CD4-positive, alpha-beta T cell treated with Interleukin-6 at 100 ng/mL for 8 hours (primary cell): ENCODE measurements around the gene ADARB2.

Source experiments
- DNase-seq: peaks from one replicate; pipeline ENCODE4 v3.0.0-alpha.2; 2020; ENCODE audit warnings: mixed read lengths, low spot score

Gene ADARB2

DNA sequence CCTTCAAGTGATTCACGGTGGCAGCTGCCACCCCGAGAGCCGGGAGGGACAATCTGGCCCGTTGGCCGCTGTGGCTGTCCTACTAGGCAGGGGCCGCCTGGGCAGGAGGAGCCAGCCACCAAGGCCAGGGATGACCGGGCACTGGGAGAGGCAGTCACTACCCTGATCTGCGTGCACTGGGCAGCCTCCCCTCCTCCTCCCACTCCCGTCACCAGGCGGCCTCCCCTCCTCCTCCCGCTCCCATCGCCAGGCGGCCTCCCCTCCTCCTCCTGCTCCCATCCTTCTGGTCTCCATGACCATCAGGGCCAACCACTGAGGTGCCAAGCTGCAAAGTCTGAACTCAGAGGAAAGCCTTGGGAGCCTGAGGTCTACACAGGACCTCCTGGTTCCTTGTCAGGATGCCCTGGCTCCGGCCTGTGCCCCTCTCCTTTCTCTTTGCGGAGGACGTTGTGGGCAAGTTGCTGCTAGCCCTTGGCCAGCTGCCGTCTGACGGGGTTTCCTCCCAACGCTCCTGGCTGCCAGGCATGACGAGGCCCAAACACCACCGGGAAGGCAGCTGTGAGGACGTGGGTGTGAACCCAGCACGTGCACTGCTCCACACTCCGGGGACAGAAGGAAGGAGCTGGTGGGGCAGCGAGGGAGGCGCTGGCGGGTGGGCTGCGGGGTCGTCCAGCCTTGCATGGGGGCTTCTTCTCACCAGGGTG, 550.0 kb downstream of the ADARB2 start:
- DNase-seq = no peak

DNA sequence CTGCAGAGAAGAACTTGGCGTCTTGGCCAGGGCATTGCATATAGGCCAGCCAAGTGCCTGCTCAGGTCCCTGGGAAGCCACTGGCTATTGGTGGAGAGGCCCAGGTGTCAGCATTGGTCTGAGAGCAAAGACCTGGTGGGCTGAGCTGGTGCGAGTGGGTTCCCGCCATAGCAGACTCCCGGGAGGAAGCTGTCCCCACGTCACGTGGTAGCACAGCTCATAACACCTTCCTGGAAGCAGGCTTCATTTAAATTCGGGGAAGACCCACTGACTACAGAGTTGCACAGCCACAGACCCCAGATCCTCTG, 550.7 kb downstream of the ADARB2 start:
- DNase-seq = no peak

DNA sequence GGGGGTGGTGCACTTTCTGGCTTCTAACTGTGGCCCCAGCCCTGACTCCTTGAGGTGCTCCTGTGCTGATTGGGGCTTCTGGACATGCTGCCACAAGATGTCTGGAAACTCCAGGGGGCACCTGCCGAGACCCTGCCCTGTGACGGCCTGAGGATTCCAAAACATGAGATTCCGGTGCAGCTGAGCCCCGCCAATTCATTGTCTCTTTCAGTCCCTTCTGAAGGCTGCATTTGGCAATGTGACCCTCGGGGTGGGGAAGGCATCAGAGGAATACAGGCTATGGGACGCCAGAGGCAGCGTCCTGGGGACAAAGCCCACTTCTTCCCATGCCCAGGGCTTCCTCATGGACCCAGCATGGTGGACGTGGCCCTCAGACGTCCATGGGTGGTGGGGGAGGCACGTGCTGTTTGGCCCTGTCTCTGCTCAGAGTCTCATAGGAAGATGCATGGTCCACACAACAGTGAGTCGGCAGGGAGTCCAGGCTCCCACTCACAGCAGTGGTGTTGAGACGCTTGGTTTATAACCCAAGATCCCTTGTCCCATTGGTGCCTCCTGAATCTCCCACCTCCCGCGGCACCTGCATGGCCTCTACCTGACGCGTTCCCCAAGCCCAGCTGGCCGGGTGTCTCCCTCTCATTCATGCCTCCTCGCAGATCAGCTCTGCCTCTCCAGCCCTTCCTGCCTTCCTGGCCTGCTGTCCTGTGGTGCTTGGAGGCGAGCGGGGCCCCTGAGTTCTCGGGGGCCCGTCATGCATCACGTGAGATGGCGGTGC, 551.2 kb downstream of the ADARB2 start:
- DNase-seq = no peak

- DNase-seq = no peak
These were observed 552.5 kb downstream of the ADARB2 start for GRCh38 chr10:1184541-1185430.

DNA sequence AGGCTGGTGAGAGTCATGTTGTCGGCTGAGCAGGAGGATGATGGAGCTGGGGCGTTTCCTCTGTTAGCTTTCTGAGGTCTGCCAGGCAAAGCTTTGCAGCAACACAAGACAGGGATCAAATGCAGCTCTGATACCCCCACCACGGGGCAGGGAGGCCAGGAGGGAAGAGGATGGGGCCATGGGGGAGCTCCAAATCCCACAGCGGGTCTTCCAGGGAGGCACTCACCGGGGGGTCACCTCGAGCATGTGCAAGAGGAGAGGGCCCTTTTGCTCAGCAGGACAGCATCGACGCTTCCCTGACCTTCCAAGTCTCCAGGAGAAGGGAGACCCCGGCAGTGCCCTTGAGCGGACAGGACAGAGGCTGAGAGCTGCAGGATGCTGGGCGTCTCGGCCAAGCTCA, 553.6 kb downstream of the ADARB2 start:
- no peak for DNase-seq

- no peak for DNase-seq
These were observed 554.3 kb downstream of the ADARB2 start for GRCh38 chr10:1183033-1183396.

DNA sequence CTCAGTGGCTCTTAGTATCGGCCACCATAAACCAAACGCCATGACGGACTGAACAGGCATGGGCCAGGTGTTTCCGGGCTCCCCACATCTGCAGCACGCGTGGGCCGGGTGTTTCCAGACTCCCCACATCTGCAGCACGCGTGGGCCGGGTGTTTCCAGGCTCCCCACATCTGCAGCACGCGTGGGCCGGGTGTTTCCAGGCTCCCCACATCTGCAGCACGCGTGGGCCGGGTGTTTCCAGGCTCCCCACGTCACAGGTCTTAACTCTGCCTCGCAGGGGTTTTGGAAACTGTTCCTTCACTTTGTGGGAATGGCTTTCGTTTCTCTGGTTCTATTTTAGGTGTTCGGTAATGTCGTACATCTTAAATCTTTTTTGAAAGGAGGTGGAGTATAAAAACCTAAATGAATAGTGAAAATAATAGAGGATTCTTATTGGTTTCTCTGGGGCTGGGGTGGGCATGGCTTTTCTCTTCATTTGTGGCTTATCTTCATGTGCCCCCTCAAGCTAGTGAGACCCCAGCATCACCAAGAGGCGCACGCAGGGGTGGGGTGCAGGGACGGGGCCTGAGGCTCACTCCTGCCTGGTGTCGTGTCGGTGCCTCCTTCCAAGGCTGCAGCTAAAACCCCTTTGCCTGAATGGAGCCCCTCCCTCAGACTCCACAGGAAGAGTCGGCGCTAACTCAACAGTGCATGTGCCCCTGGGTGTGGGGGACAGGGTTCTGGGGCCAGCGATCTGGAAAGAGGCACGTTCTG, 554.9 kb downstream of the ADARB2 start:
- DNase-seq = no peak

DNA sequence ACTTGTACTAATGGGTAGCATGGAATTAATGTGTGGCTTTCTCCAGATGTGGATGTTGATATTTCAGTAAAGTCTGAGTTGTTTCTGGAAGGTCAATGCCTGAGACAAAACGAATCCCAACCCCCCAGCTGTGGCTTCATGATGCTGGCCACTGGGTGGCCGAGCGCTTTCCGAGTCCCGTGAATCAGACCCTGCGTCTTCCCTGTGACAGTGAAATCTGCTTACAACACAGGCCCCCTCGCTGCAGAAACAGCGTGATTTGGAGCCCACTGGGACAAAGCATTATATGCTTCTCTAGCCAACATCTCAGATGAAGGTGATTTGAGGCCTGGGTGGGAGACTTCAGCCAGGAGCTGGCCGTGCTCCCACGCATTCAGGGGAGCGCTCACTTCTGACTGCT, 556.5 kb downstream of the ADARB2 start:
- DNase-seq = no peak

DNA sequence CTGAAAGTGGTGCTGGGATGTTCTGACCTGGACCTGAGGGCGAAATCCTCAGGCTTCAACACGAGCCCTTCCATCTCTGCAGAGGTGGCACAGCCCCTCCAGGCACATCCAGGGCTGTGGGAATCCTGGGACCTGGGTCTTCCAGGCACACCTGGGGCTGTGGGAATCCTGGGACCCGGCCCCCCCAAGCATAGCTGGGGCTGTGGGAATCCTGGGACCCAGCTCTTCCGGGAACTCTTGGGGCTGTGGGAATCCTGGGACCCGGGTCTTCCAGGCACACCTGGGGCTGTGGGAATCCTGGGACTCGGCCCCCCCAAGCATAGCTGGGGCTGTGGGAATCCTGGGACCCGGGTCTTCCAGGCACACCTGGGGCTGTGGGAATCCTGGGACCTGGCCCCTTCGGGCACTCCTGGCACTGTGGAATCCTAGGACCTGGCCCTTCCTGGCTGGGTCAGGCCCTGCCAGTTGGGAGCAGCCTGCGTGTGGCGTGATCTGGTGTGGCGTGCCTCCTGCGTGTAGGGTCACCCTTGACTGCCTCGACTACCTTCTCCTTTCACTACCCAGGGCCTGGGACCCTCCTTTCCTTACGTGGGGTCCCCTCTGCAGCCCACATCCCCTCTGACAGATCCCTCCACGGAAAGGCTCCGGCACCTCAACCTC, 557.1 kb downstream of the ADARB2 start:
- DNase-seq = no peak

DNA sequence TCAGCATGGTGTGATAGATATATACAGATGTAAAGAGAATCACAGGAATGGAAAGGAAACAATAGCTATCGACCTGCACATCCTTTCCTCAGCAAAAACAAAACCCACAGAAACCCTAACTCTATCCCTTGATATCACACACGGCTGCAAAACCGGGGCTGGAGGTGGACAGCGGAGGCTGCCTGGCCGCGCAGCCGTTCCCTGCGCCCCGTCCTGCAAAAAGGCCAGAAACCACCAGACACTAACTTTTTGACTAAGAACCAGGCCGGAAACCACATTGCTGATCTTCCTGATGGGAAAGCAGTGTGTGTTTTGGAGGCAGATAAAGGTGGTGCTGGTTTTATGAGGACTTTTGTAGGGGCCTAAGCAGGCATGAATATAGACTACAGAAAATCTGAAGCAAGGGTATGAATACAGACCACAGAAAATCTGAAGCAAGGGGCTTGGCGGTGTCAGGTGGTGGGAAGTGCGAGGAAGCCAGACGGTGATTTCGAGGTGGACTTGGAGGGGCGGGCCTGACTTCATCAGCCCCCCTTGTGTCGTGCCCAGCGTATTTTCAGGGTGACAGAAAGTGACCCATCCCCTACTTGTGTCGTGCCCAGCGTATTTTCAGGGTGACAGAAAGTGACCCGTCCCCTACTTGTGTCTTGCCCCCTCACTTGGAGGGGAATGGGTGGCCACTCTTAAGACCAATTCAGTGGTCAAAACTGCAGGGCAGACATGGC, 557.8 kb downstream of the ADARB2 start:
- no peak for DNase-seq

DNA sequence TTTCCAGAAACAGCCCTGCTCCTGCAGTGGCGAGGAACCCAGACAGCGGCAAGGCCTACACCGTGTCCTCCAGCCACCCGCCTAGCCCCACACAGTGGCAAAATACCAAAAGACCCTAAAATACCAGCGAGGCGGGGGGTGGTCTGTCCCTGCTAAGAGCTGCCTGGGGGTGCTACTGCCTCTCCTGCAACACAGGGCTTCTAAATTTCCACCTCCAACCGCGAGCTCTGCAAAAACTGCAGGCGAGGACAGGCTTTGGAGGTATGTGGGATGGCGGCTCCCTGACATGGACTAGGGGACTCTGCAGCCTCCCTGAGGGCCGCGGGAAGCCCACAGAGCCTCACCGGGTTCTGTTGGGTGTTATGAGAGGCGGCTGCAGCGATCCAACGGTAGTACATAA, 558.8 kb downstream of the ADARB2 start:
- no peak for DNase-seq

DNA sequence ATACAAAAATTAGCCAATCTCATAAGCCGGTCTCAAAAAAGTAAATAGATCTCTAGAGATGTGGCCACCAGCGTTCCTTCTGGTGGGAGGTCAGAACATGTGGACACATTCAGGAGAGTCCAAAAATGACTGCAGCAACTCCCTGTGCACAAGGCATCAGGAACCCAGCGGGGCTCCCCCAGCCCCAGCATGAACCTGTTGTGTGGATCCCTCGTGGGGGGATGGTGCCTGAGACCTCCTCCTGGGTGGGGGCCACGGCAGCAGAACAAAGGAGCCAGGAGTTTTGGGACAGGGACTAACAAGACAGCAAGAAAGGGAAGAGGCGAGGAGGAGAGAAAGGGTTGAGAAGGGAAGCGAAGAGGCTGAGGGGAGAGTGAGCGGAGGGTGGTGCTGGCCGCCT, 559.4 kb downstream of the ADARB2 start:
- DNase-seq = no peak

- DNase-seq = no peak
These were observed 561.3 kb downstream of the ADARB2 start for GRCh38 chr10:1175956-1176565.

DNA sequence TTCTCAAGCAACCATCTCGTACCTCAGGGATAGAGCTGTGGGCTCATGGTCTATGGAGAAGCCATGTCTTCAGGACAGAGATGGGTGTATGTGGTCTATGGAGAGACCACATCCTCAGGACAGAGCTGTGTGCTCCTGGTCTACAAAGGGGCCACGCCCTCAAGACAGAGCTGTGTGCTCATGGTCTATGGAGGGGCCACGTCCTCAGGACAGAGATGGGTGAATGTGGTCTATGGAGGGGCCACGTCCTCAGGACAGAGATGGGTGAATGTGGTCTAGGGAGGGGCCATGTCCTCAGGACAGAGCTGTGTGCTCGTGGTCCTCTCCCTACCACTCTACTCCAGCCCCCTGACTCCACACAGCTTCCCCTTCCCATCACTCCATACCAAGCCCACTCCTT, 563.3 kb downstream of the ADARB2 start:
- DNase-seq = no peak

GRCh38 chr10:1173091-1173490, 564.2 kb downstream of the ADARB2 start:
- DNase-seq = no peak

DNA sequence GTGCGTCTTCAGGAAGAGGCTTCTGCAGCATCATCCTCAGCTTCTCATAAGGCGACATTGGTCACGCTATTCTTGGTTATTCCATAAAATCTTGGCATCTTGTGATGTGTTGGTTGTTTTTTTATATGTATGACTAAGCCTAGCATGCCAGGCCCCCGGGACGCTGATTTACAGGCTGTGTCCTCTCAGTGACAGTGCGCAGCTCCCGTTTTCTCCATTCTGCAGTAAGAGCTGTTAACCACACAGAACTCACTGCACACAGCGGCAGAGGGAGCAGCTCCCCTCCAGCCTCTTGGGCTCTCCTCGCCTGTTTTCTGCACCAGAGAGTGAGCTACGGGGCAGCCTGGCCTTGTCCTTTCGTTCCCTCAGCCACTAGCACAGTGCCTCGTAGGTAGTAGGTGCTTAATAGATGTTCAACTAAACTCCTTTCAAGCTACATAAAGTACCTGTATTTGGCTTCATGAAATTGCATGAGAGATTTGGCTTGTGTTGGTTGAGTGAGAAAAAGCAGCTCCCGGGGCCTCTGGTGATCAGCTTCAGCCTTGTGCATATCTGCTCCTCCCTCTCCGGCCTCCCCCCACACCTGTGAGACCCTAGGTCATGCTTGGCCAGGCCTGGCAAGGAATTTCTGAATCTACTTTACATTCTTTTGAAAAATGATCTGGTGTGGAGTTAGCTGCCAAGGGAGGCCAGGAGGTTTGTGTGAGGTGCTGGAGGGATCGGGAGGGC, 564.9 kb downstream of the ADARB2 start:
- no peak for DNase-seq

DNA sequence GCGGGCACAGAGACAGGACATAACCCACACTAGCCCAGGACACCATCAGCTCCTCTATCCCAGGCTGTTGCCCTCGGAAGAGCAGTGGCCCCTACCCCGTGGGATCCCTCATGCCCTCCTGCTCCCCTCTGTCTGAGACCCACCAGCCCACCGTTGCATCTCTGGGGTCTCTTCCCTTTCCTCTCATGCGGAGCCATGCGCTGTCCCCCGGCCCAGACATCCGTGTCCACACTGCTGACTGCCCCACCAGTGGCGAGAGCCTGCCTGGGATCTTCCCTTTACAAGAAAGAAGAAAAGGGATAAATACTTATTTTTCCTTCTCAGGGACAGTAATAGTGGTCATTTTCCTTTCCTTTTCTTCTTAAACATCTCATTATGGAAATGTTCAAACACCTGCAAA, 565.7 kb downstream of the ADARB2 start:
- DNase-seq = no peak

- DNase-seq = no peak
These were observed 566.1 kb downstream of the ADARB2 start for GRCh38 chr10:1171182-1171581.

DNA sequence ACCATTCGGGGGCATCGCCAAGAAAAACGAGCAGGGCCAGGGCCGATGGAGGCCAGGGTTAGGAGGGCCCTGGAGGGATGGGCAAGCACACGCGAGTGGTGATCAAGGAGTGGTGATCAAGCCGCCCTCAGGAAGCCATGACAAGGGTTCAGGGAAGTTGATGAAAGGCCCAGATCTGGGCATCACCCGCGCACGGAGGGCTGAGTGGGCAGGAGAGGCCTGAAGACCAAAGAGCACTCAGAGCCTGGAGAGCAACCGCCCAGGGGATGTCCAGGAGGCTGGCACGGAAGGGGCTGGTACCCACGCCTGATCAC, 566.5 kb downstream of the ADARB2 start:
- no peak for DNase-seq
